NT2/D1 (cell line): ENCODE measurements around the gene STARD10.

Experiments
- SUZ12 ChIP-seq: IDR thresholded peaks from 2 replicates; pipeline ENCODE4 v1.6.1; 2011; ENCODE audit not compliant: insufficient read length, insufficient read depth; ENCODE audit errors: extremely low read depth
- YY1 ChIP-seq: IDR thresholded peaks from 2 replicates; pipeline ENCODE4 v1.6.1; 2011; ENCODE audit not compliant: insufficient read length, insufficient read depth
- ZNF274 ChIP-seq: IDR thresholded peaks from 2 replicates; pipeline ENCODE4 v1.6.1; 2011; ENCODE audit warnings: mild to moderate bottlenecking, low read depth, low read length

DNA sequence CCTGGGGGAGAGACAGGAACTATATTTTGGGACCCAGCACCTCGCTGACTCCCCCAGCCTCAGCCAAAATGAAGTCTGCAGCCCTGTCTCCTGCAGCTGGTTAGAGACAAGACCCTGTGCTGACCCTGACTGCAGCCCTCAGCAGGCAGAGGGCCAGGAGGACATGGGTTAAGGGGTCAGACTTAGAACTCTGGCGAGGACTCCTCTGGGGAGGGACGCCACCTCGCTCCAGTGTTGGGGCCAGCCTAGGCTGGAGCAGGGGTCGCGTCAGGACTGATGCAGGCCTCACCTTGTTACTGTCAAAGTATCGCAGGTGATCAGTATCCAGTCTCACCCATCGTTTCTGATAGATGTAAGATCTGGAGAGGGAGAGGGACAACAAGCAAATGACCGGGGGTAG lies 82.7 kb downstream of the STARD10 start:
- TF ChIP-seq YY1 (no peak), SUZ12 (no peak), ZNF274 (no peak)
